ENCODE measurements around the gene C19orf47.

DNA sequence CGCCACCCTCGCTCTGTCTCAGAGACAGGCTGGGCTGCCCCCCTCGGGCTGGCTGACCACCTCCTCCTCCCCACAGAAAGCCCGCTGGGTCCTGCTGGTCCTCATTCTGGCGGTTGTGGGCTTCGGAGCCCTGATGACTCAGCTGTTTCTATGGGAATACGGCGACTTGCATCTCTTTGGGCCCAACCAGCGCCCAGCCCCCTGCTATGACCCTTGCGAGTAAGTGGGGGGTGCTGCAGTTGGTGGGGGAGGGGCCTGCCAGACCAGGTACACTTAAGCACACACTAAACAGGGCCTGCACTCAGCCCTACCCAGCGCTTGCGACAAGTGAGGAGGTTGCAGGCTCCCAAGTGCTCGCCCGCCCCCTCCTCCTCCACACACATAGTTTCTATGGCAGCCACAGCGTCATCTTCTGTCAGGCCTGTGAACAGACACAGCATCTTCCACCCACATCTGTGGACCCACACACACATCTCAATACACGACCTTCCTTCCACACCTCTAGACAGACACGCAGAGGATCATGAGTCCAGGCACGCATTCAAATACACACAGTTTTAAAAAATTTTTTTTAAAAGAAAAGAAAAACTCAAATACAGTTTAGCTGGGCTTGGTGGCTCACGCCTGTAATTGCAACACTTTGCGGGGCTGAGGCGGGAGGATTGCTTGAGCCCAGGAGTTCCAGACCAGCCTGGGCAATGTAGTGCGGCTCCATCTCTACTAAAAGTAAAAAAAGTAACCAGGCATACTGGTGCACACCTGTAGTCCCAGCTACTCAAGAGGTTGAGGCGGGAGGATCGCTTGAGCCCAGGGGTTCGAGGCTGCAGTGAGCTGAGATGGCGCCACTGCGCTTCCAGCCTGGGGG is 18.7 kb upstream of the C19orf47 start:
- no peak for TF ChIP-seq CTCF (IDR thresholded peaks at IDR 0.05; ENCODE audit: insufficient read depth, low read length, poor library complexity, severe bottlenecking)
- no peak for TF ChIP-seq EZH2phosphoT487 (conservative IDR thresholded peaks at IDR 0.05; ENCODE audit: low read length)

Measured in SU-DHL-6 (cell line).